NCI-H510A treated with DMSO at 0.1 percent for 48 hours (cell line): ENCODE data around the gene FAM149B1.

Source experiments
- DNase-seq: peaks from one replicate; lab custom pipeline; 2025; lab: John Stamatoyannopoulos, UW

Gene FAM149B1

GRCh38 chr10:73174148-73174925 lies 6.4 kb downstream of the FAM149B1 start:
- no peak for DNase-seq

DNA sequence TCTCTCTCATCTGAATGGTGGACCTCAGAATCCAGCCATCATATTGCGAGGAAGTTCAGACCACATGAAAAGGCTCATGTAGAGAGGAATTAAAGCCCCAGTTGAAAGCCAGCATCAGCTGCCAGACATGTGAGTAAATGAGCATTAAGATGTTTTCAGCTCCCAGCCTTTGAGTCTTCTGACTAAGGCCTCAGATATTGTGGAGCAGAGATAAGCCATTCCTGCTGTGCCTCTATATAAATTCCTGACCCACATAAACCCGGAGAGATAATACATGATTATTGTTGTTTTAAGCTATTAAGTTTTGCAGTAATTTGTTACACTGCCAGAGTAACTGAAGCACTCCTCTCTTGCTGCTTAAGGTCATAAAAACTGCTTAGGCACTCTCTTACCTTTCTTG lies 14.6 kb downstream of the FAM149B1 start:
- DNase-seq = no peak

- no peak for DNase-seq
Measured at GRCh38 chr10:73183667-73184281, 15.9 kb downstream of the FAM149B1 start.

DNA sequence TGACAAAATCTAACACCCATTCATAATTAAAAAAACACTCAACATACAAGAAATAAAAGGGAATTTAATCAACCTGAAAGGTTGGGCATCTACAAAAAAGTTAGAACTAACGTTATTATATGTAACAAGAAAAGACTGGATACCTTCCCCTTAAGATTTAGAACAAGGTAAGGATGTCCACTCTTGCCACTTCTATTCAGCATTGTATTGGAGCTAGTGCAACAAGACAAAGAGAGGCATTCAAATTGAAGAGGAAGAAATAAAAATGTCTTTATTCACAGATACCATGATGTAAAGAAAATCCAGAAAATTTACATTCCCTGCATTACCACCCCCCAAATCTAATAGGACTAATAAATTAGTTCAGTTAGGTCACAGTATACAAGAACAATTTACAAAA lies 18.3 kb downstream of the FAM149B1 start:
- no peak for DNase-seq

GRCh38 chr10:73190188-73190587 lies 22.3 kb downstream of the FAM149B1 start:
- DNase-seq = no peak

GRCh38 chr10:73205081-73205480 lies 37.2 kb downstream of the FAM149B1 start:
- DNase-seq = no peak

DNA sequence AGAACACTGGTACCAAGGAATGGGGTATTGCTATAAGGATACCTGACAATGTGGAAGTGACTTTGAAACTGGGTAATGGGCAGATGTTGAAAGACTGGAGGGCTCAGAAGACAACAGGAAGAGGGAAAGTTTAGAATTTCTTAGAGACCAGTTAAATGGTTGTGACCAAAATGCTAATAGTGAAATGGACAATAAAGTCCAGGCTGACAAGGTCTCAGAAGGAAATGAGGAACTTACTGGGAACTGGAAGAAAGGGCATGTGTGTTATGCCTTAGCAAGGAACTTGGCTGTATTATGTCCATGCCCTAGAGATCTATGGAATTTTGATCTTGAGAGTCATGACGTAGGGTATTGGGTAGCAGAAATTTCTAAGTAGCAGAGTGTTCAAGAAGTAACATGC lies 38.0 kb downstream of the FAM149B1 start:
- DNase-seq = no peak

DNA sequence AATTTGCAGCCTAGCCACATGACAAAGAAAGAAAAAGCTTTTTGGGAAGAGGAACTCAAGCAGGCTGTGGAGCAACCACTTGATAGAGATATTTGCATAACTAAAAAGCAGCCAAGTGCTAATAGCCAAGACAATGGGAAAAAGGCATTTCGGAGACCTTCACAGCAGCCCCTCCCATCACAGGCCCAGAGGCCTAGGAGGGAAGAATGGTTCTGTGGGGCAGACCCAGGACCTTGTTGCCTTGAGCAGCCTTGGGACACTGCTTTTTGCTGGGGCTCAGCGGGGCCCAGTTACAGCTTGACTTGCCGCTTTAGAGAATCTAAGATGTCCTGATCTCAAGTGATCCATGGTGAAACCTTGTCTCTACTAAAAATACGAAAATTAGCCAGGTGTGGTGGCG lies 38.5 kb downstream of the FAM149B1 start:
- DNase-seq = no peak

DNA sequence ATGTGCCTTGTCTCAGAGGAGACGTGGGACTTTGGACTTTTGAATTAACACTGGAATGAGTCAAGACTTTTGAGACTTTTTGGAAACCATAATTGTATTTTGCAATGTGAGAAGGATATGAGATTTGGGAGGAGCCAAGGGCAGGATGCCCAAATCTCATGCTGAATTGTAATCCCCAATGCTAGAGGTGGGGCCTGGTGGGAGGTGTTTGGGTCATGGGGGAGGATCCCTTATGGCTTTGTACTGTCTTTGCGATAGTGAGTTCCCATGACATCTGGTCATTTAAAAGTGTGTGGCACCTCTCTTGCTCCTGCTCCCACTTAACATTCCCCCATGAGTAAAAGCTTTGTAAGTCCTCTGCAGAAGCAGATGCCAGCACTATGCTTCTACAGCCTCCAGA lies 40.0 kb downstream of the FAM149B1 start:
- DNase-seq = no peak

GRCh38 chr10:73209705-73210104 lies 41.8 kb downstream of the FAM149B1 start:
- DNase-seq = no peak

GRCh38 chr10:73210395-73211105 lies 42.6 kb downstream of the FAM149B1 start:
- no peak for DNase-seq

GRCh38 chr10:73211106-73211811 lies 43.3 kb downstream of the FAM149B1 start:
- DNase-seq = no peak

GRCh38 chr10:73215749-73216148 lies 47.8 kb downstream of the FAM149B1 start:
- DNase-seq = no peak

DNA sequence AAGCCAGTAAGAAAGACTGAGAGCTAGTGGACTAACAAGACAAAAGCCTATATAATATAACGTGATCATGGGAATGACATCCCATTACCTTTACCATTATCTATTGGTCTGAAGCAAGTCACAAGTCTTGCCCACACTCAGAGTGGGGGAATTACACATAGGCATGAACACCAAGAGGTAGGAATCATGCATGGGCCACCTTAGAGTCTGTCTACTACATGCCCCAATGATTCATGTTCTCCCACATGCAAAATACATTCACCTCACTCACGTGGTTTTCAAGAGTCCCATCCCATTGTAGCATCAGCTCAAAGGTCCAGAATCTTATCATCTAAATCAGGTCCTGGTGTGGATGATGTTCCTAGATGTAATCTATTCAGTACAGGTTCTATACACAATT lies 49.7 kb downstream of the FAM149B1 start:
- no peak for DNase-seq

- DNase-seq = no peak
Measured at GRCh38 chr10:73218431-73219191, 50.7 kb downstream of the FAM149B1 start.

DNA sequence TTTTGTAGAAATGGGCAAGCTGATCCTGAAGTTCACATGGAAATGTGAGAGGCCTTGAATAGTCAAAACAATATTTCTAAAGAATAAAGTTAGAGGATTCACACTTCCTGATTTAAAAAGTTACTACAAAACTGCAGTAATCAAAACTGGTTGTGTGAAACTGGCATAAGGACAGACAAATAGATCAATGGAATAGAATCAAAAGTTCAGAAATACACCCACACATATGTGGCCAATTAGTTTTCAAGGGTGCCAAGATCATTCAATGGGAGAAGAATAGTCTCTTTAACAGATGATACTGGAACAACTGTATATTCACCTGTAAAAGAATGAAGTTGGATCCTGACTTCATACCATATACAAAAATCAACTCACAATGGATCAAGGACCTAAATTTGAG lies 51.5 kb downstream of the FAM149B1 start:
- DNase-seq = no peak

- no peak for DNase-seq
Measured at GRCh38 chr10:73220989-73221388, 53.1 kb downstream of the FAM149B1 start.

GRCh38 chr10:73225518-73225917 lies 57.6 kb downstream of the FAM149B1 start:
- no peak for DNase-seq

DNA sequence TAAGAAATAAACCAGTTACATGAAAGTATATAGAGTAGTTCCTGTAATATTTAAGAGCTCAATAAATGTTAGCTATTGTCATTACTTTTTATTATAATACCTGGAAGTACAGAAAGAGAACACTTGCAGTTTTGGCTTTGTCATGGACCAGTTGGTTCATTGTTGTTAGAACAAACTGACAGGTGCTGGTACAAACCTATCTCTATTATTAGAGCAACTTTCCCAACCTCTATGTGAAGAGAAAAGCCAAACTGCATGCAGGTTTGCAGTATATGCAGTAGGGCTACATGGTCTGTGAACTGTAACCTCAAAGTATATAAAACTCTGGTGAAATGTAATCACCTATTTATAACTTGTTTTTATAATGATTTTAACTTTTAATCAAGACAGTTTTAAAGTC lies 58.7 kb downstream of the FAM149B1 start:
- DNase-seq = no peak

GRCh38 chr10:73228247-73228646 lies 60.3 kb downstream of the FAM149B1 start:
- DNase-seq = no peak

- DNase-seq = no peak
Measured at GRCh38 chr10:73229567-73229966, 61.6 kb downstream of the FAM149B1 start.

DNA sequence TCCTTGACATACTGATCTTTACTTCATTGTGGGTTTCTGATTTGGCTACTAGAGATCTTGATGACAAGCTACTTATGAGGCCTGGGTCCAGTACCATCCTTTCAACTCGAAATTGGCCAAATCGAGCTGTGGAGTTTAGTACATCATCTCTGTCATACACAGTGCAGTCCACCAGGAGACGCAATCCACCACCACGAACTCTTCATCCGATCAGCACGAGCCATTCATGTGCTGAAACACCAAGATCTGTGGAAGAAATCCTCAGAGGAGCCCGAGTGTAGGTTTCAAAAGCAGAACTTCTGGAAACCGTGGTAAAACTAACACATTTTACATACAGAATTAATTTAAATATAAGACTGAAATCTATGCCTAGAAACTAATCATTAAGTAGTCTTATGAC lies 65.0 kb downstream of the FAM149B1 start:
- DNase-seq = no peak
